GM12801 (cell line): ENCODE data around the gene ZNF662.

Experiments used
- TF ChIP-seq, protein P1 (sequence below): IDR thresholded peaks from one replicate; pipeline ENCODE4 v1.5.1; 2011; ENCODE audit warnings: control low read depth; ENCODE audit not compliant: insufficient read length; ENCODE audit errors: extremely low read depth

ZNF662 gene

DNA sequence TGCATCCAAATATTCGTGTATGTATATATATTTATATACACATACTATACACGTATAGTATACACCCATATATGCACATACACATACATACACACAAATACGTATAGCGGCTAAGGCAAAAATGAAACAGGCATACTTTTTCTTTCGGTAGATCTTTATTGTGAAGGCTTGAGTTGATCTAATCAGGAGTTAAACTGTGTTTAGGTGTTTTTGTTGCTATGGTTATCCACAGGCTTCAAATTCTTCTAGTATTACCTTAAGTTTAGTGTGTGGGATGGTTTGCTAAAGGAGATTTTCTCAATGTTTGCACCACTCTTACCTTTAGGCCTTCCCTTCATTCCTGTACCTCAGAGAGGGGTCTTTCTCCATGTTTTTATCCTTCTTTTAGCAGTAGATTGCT lies 28.2 kb downstream of the ZNF662 start:
- TF ChIP-seq, protein P1, sequence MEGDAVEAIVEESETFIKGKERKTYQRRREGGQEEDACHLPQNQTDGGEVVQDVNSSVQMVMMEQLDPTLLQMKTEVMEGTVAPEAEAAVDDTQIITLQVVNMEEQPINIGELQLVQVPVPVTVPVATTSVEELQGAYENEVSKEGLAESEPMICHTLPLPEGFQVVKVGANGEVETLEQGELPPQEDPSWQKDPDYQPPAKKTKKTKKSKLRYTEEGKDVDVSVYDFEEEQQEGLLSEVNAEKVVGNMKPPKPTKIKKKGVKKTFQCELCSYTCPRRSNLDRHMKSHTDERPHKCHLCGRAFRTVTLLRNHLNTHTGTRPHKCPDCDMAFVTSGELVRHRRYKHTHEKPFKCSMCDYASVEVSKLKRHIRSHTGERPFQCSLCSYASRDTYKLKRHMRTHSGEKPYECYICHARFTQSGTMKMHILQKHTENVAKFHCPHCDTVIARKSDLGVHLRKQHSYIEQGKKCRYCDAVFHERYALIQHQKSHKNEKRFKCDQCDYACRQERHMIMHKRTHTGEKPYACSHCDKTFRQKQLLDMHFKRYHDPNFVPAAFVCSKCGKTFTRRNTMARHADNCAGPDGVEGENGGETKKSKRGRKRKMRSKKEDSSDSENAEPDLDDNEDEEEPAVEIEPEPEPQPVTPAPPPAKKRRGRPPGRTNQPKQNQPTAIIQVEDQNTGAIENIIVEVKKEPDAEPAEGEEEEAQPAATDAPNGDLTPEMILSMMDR = no peak

DNA sequence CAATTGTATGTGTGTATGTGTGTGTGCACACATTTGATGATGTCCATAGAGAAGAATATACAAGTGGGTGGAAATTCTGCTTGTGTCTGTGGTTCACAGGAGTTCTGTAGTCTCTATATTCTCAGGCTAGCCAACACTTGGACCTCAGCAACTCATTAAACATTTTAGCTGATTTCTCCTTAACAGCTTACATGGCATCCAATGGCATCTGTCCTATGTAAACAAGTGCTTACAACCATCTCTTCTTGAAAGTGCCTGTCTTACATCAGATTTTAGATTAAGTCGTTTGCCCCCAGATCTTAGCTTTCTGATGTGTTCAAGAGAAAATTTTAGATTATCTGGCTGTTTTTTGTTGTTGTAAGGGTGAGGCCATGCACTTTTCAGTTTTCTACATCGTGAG lies 29.0 kb downstream of the ZNF662 start:
- TF ChIP-seq, protein P1 = no peak

DNA sequence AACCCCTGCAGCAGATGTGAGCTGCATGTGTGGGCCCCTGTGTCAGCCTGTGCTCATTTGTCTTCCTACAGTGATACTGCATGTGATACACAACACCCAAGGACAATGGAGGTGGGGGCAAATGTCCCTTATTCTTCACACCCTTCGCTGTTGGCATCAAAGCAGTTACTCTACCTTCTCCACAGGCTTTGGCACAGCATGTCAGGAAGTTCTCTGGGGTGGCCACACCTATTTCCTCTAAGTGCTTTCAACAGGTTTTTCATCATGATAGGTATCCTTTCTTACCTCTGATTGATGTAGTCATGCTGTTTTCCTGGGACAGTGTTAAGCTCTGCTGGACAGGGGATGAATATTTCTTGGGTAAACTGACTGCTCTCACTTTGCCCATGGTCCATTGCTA lies 29.5 kb downstream of the ZNF662 start:
- TF ChIP-seq, protein P1 = no peak

DNA sequence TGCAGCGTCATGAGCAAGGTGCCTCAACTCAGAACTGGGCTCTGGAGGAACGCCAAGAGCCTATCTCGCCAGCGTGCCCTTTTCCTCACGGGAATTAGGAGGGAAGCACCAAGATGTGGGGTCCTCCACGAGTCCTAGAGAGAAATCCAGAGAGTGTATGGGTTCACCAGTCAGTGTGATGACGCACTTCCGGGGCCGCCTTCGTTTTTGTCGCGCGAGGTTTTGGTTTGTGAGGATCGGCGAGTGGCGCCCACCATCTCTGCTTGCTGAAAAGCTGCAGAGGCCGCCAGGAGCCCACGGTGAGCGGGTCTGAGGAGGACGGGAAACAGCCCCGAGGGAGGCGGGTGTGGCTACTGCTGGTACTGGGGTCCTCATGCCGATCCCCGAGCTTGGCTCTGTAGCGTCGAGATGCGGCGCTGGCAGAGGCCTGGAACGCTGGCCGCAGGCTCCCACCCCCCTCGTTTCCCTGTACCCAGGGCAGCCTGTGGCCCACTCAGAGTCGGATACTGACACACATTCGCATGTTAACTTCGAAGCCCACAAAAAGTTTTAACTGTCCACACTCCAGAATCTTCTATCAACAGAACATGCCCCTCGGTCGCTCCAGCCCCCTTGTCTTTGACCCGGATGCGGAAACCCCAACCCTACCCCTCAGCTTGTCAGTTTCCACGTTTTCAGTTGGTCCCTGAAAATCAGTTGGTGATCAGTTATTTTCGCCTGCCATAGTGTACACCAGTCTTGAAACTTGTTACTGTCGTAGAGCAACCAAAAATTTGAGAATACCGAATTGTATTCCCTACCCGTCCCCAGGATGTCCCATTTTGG lies 30.4 kb downstream of the ZNF662 start:
- TF ChIP-seq, protein P1 = no peak

DNA sequence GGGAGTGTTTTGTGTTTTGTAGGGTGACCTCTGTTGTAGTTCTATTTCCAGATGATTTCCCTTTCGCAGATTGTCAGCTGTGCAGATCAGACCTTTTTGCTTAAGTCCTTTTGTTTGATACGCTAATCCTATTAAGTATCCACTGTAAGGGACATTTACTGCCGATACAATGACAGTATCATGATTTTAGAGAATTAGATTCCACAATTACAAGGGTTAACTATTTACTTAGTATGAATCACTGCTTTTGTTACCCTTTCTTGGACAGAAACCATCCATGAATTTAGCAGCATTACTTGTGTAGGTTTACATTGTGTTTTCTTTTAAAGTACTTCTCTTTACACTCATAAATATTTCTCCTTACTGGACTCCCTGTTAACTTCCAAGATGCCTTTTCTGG lies 31.4 kb downstream of the ZNF662 start:
- TF ChIP-seq, protein P1 = no peak

DNA sequence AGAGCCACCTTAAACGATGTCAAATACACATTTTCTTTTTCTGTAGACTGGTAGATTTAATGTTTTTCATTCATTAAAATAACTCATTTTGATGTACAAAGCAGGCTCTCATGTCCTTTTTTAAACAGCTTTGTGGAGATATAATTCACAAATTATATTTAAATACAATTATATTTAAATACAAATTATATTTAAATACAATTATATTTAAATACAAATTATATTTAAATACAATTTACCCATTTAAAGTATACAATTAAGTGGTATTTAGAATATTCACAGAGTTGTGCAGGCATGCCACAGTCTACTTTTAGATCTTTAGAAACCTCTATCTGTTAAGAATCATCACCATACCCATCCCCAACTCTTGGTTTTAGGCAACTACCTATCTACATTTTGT lies 36.8 kb downstream of the ZNF662 start:
- TF ChIP-seq, protein P1 = no peak

DNA sequence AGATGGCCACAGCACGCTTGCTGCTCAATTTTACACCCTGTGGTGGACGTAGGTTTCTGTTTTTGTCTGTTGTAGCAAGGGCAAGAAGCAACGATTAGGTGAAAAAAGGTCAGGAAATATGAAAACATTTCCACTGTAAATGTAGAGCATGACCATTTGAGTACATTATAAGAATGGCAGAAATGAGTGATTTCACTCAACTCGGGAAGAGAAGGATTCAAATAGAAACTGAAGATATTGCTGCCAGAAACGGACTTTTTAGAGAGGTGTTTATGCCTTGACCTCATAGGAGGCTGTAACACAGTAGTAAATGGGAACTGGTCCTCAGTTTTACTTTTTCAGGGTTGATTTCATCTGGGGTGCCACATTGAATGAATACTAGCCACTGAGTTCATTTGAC lies 40.1 kb downstream of the ZNF662 start:
- TF ChIP-seq, protein P1 = no peak
